ENCODE measurements around the gene IPO4. TPM values are rescaled to one million over a fixed set of nuclear protein-coding genes. Genes with fewer than 3 reads are reported as not detected.

Gene IPO4
- total and polyA plus RNA-seq, 2 of the 4 experiments (the other 2 are of a cell fraction), result 37.6 to 39.4 TPM

DNA sequence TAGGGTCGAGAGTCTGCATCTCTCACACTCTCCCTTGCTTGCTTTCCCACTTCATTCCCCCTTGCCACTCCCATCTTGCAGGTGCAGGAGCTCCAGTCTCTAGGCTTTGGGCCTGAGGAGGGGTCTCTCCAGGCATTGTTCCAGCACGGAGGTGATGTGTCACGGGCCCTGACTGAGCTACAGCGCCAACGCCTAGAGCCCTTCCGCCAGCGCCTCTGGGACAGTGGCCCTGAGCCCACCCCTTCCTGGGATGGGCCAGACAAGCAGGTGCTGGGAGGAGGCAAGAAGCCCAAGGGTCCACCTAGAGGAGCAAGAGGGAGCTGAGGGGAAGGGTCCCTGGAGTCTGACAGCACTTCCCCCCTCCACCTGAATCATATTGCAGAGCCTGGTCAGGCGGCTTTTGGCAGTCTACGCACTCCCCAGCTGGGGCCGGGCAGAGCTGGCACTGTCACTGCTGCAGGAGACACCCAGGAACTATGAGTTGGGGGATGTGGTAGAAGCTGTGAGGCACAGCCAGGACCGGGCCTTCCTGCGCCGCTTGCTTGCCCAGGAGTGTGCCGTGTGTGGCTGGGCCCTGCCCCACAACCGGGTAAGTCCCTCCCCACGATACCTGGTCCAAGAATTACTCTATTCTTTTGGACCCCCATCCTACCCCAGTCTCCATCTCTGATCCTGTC, 37.1 kb downstream of the IPO4 start:
- TF ChIP-seq POLR2A (IDR thresholded peaks at IDR 0.05; ENCODE audit: low read depth, low read length) (no peak), CHD1 (IDR thresholded peaks at IDR 0.05; ENCODE audit: low read depth, low read length) (no peak), RCOR1 (IDR thresholded peaks at IDR 0.05; ENCODE audit: insufficient replicate concordance, low read length) (no peak), SMC3 (IDR thresholded peaks at IDR 0.05; ENCODE audit: low read depth, low read length) (no peak), FOS (IDR thresholded peaks at IDR 0.05; ENCODE audit: low read depth, low read length) (no peak), RAD21 (IDR thresholded peaks at IDR 0.05; ENCODE audit: low read length) (no peak), CEBPB (IDR thresholded peaks at IDR 0.05; ENCODE audit: low read depth, low read length) (no peak), RFX5 (IDR thresholded peaks at IDR 0.05; ENCODE audit: low read depth, low read length) (no peak)
- TF ChIP-seq, protein P1, sequence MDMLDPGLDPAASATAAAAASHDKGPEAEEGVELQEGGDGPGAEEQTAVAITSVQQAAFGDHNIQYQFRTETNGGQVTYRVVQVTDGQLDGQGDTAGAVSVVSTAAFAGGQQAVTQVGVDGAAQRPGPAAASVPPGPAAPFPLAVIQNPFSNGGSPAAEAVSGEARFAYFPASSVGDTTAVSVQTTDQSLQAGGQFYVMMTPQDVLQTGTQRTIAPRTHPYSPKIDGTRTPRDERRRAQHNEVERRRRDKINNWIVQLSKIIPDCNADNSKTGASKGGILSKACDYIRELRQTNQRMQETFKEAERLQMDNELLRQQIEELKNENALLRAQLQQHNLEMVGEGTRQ (IDR thresholded peaks at IDR 0.05; ENCODE audit: low read depth, low read length), result no peak
- TF ChIP-seq, protein P2, sequence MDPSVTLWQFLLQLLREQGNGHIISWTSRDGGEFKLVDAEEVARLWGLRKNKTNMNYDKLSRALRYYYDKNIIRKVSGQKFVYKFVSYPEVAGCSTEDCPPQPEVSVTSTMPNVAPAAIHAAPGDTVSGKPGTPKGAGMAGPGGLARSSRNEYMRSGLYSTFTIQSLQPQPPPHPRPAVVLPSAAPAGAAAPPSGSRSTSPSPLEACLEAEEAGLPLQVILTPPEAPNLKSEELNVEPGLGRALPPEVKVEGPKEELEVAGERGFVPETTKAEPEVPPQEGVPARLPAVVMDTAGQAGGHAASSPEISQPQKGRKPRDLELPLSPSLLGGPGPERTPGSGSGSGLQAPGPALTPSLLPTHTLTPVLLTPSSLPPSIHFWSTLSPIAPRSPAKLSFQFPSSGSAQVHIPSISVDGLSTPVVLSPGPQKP (IDR thresholded peaks at IDR 0.05; ENCODE audit: borderline replicate concordance, low read depth, low read length), result no peak
- POLR2A ChIA-PET (ENCODE audit: unreplicated experiment), result no interaction called here

More for the DNA sequence above, 37.1 kb downstream of the IPO4 start:
- Histone ChIP-seq H3K79me1 (ENCODE audit: low read depth in 1 of 2, low read length in 2 of 2) (peaks cover 19 to 41% of the 10 kb centered on the region in 2 experiments), H4K5ac (ENCODE audit: low read depth, low read length) (no peak overlapping the region), H2BK15ac (ENCODE audit: low read depth, low read length) (no peak overlapping the region), H3K27ac (ENCODE audit: insufficient read depth, low read length) (no peak overlapping the region), H3K4ac (ENCODE audit: low read depth, low read length) (no peak overlapping the region), H2BK120ac (ENCODE audit: low read depth, low read length) (no peak overlapping the region), H3K18ac (ENCODE audit: low read depth, low read length) (no peak overlapping the region), H3K9me3 (ENCODE audit: control insufficient read depth, insufficient read depth, low read length) (no peaks in the 10 kb centered on the region), H3K23ac (ENCODE audit: low read depth, low read length) (no peak overlapping the region), H3K4me2 (ENCODE audit: low read depth, low read length) (no peak overlapping the region), H3K9me1 (ENCODE audit: insufficient read depth, low read length) (no peaks in the 10 kb centered on the region), H3K27me3 (ENCODE audit: control insufficient read depth, insufficient read depth, low read length) (no peaks in the 10 kb centered on the region), H3K14ac (replicated peaks; ENCODE audit: low read depth, low read length) (no peak overlapping the region), H2BK5ac (ENCODE audit: low read depth, low read length, poor library complexity, severe bottlenecking) (no peak overlapping the region), H2AK9ac (replicated peaks; ENCODE audit: low read depth, low read length, poor library complexity) (no peak overlapping the region), H2AK5ac (ENCODE audit: low read depth, low read length) (no peak overlapping the region), H3K4me3 (ENCODE audit: insufficient read depth, low read depth, low read length) (no peak overlapping the region), H2BK20ac (ENCODE audit: low read depth, low read length) (no peak overlapping the region), H3K9ac (ENCODE audit: low read depth, low read length) (no peak overlapping the region), H4K20me1 (ENCODE audit: insufficient read depth, low read length) (peaks cover 10% of the 10 kb centered on the region), H3K56ac (ENCODE audit: extremely low read depth, insufficient read depth, low read length) (no peak overlapping the region), H4K8ac (ENCODE audit: low read depth in 2 of 2, low read length in 2 of 2) (no peak overlapping the region), H3K36me3 (ENCODE audit: control insufficient read depth, insufficient read depth, low read length) (peaks cover 55% of the 10 kb centered on the region), H4K91ac (ENCODE audit: insufficient read depth, low read depth, low read length) (no peak overlapping the region), H2AFZ (replicated peaks; ENCODE audit: low read length, poor library complexity) (no peak overlapping the region), H3K4me1 (ENCODE audit: control insufficient read depth, insufficient read depth, low read length) (peaks cover 3% of the 10 kb centered on the region)
- no CpG with 5 or more reads among the region's 16 CpGs for WGBS, 2 experiments (ENCODE audit: extremely low coverage in 2 of 2, insufficient read length in 1 of 2)
- no peak for ATAC-seq (ENCODE audit: low read depth)
- BruUV-seq (replicated peaks), result no TSS peak
- in situ Hi-C loops (cut with MboI; ENCODE audit: low sequenced_read_pairs) (no loop called here), intact Hi-C loops (cut with micrococcal nuclease) (no loop called here), dilution Hi-C loops (cut with HindIII; ENCODE audit: low sequenced_read_pairs, unreplicated experiment) (no loop called here)
- CTCF ChIA-PET, result interaction anchor here (4.3 kb wide), 1 partner anchor 9 kb away, joined by 14 read pairs; the partner anchor contains the start of gene IRF9
- DNase-seq, result no peak
